ENCODE results near the gene RGPD8.
"Not testable (repeated sequence)": the region's sequence is repeated elsewhere in the genome, so short reads cannot be mapped to it uniquely, and the experiment has no call there.

The RGPD8 gene

DNA sequence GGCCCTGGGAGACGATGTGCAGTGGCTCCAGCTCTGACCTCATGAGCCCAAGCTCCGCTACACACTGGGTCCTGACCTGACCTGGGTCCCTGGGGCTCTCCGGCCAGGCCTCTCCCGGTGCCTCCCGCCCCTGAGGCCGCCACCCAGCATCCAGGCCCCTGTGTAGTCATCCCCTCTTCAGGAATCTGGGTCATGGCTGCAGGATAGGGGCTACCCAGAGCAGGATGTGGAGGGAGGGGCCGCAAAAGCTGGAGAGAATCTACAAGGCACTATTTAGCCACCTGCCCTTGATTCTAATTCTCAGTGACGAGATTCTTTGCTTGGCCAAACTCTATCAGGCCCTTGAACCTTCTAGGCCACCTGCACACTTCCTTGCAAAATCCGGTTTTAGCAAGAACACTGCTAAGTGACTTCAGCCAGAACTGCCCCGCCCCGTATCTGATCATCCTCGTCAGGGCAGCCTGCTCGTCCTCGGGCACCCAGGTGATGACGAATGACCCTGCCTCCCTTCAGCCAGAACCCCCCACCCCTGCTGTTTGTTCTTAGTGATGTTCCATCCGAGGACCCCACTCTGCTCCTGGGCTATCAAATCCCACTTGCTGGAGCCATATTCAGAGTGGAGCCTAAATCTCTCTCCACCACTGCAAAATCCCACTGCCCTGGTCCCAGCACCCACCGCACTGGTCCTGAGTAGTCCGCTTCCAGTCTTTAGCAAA lies 2.4 kb upstream of the RGPD8 start:
- not testable (repeated sequence) for DNase-seq (ENCODE audit: low spot score)

DNA sequence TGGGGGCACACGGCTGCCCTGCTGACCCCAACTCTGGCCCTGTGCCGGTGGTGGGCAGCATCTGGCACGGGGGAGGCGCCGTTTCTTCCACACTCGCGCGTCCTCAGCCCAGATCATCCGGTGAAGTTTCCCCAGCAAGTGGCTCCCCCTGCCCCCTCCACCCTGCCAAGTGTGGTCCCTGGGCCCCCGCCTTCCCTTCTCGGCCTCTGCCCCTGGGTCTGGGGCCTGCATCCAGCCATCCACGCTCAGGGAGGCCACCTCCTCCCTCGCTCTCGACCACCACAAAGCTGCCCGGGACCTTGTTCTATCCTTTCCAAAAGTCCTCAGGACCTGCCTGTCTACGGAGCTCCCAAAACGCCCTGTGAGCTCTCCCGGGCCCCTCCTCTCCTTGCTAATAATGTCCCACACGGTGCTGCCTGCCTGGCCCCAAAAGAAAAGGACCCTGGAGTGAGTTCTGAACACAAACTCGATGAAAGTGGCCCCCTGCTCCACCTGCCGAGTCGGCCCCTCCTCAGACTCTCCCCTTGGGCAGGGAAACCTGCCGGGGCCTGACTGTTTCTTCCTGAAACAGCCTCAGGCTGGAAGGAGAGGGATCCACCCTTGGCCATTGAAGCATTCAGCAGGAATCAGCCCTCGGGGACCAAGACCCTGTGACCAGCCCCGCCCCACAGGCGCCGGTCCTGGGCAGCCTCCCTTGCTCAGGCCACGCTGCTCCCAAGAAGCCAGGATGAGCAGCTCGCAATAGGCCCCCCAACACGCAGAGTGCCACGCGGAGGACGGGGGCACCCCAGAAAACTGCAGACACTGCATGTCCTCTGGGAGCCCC lies 1.7 kb upstream of the RGPD8 start:
- not testable (repeated sequence) for DNase-seq (ENCODE audit: low spot score)

DNA sequence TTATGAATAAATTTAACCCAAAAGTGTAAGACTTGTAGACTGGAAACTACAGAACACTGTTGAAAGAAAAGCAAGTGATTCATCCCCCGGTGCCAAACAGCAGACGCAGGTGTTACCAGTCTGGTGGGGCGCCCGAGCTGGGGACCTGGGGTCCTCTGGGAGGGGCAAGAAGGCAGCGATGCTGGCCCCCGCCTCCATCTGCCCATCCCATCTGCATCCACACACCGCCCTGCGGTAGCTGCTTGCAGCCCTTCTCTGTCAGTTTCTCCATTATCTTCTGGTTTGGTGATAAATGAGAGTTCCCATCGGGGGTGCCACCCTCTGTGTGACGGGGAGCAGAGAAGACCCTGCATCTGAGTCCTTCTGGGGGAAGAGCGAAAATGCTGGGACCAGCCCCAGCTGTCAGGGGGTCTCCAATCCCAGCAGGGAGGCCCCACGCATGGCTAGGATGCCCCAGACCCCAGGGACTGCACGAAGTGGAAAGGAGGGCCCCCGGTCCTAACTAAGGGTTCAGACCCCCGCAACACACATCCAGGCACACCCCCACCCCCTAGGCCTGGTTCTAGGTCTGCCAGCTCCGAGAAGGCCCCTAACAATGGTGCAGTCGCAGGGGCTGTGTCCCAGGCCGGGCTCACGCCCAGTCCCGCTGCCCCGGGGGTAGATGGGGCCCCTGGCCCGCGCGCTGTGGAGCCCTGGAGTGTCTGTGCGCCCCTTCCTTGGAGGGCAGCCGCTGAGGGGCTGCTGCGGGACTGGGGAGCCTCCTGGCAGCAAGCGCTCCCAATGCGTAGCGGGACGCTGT lies 686 bp upstream of the RGPD8 start:
- no peak for DNase-seq (ENCODE audit: low spot score)

DNA sequence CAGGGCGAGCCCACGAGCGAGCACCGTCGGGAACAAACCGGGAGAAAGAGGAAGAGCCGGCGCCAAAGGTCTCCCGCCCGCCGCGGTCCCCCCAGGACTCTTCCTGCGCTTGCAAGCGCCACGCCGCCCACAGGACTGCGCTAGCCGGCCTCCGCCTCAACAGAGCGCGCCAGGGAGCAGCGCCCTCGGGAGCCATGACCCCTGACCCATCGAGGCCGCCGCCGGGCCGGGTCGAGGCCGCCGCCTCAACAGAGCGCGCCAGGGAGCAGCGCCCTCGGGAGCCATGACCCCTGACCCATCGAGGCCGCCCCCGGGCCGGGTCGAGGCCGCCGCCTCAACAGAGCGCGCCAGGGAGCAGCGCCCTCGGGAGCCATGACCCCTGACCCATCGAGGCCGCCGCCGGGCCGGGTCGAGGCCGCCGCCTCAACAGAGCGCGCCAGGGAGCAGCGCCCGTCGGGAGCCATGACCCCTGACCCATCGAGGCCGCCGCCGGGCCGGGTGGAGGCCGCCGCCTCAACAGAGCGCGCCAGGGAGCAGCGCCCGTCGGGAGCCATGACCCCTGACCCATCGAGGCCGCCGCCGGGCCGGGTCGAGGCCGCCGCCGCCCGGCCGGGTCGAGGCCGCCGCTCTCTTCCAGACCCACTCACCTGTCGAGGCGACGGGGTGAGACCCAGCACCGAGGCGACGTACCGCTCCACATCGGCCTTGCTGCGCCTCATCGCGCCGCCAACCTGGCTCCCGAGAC lies 538 bp downstream of the RGPD8 start:
- DNase-seq (ENCODE audit: low spot score), result not testable (repeated sequence)

DNA sequence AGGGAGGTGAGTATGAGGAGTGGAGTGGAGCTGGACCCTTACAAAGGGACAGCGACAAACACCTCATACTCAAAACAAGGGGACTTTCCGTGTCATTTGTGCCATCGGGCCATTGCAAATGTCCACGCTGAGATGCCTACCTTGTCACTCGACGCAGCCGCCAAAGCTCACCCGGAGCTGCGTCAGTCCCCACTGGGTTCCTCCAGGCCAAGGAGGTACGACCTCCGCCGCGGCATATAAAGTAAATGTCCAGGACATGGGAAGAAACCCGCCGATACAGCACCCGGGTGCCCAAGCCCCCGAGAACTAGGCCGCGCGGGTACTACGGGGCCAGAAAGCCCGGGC lies 1.1 kb downstream of the RGPD8 start:
- not testable (repeated sequence) for DNase-seq (ENCODE audit: low spot score)

DNA sequence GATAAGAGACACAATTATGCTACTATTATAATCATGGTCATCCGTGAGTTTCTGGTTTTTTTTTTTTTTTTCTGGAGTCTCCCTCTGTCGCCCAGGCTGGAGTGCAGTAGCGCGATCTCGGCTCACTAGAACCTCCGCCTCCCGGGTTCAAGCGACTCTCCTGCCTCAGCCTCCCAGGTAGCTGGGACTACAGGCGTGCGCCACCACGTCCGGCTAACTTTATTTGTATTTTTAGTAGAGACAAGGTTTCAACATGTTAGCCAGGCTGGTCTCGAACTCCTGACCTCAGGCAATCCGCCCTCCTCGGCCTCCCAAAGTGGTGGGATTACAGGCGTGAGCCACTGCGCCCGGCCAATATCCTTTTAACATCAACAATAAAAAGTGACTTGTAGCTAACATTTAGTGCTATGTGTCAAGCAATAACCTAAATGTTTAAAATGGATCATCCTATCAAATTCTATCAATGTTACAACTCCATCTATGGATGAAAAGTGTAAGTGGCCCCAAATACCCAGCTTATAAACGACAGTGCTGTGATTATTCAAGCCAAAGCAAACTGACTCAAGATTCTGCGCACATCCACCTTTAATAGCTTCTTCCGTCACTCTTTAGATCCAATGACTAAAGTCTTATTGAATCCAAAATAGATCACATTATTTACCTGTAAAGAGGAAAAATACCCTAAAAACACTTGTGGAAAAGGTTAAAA lies 1.7 kb downstream of the RGPD8 start:
- DNase-seq (ENCODE audit: low spot score), result not testable (repeated sequence)

DNA sequence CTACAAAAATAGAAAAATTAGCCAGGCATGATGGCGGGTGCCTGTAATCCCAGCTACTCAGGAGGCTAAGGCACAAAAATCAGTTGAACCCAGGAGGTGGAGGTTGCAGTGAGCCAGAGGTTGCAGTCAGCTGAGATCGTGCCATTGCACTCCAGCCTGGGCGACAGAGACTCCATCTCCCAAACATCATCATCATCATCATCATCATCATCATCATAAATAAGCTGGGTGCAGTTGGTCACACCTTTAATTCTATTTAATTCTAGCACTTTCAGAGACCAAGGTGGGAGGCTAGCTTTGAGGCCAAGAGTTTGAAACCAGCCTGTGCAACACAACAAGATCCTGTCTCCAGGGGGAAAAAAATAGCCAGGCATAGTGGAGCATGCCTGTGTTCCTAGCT lies 8.9 kb downstream of the RGPD8 start:
- DNase-seq (ENCODE audit: low spot score), result not testable (repeated sequence)

DNA sequence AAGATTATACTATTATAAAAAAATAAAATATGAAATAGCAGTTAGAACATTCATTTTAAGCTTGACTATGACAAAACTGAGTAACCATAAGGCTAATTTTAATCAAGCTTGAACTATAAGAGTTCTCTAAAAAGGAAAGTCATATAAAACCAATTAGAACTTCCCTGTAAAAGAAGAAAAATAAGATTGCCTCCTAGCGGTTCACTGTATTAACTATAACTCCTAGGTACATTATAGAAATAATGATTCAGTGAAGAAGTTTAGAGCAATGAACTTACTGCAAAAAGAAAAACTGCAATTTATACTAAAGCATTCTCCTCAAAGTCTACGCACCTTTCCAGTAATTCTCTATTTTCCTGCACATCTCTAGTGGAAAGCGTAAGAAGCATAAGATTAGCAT lies 16.6 kb downstream of the RGPD8 start:
- not testable (repeated sequence) for DNase-seq (ENCODE audit: low spot score)

DNA sequence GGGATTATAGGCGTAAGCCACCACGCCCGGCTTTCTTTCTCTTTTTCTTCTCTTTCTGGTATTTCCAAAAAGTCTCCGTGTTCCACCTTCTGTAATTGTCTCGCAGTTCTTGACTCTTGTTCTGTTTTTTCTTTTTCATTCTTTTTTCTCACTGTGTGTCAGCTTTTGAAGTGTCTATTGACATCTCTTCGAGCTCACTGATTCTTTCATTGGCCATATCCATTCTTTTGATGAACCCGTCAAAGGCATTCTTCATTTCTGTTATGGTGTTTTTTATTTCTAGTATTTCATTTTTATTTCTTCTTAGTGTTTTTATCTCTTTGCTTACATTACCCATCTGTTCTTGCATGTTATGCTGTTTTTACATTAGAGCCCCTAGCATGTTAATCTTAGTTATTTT lies 73.4 kb downstream of the RGPD8 start:
- not testable (repeated sequence) for DNase-seq (ENCODE audit: low spot score)

DNA sequence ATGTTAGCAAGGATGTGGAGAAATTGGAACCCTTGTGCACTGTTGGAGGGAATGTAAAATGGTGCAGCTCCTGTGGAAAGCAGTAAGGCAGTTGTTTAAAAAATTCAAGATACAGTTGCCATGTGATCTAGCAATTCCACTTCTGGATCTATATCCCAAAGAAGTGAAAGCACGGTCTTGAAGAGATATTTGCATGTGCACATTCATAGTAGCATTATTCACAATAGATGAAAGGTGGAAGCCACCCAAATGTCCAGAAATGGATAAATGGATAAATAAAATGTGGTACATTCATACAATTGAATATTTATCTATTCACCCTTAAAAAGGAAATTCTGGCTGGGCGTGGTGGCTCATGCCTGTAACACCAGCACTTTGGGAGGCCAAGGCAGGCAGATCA lies 79.1 kb downstream of the RGPD8 start:
- not testable (repeated sequence) for DNase-seq (ENCODE audit: low spot score)

DNA sequence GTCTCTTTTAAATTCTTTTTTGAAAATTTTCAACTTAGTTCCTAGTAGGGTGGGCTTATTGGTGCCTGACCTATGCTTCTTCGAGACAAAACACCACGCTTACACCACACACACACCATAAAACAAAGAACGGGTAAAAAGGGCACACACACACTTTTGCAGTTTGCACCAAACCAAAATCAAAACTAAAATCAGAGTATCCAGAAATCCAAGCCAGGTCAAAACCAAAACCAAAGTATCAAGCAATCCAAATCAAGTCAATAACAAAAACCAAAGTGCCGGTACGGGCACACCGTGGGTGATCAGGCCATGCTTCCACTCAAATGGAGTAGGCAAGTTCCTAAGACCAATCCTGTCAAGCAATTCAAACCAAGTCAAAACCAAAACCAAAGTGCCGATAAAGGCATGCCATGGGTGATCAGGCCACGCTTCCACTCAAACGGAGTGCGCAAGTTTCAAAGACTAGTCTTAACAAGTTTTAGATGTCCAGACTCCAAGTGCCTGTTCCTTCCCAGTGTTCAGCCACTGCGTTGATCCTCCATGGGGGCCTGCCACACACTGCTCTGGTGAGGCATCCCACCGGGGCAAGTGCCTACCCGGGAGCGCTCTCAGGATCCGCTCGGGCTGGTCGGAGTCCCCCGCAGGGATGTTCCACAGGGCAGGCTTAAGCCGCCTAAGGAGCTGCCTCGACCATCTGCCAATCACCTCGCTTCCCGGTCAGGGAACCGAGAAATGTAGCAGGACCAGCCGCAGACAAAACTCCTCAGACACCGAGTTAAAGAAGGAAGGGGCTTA lies 80.4 kb downstream of the RGPD8 start:
- DNase-seq (ENCODE audit: low spot score), result not testable (repeated sequence)

DNA sequence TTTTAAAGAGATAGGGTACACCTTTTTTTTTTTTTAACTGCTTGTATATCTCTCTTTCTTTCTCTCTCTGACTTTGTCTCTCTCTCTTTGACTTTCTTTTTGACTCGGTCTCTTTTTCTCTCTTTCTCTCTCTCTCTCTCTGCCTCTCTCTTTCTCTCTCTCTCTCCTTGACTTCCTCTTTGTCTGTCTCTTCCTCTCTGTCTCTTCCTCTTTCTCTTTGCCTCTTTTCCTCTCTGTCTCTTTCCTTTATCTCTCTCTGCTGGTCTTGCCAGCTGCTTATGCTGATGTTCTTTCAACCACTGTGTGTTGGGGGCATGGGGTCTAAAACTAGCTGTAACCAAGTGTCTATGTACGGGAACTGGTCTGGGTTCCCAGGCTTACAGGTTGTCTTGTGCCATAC lies 81.2 kb downstream of the RGPD8 start:
- DNase-seq (ENCODE audit: low spot score), result not testable (repeated sequence)

DNA sequence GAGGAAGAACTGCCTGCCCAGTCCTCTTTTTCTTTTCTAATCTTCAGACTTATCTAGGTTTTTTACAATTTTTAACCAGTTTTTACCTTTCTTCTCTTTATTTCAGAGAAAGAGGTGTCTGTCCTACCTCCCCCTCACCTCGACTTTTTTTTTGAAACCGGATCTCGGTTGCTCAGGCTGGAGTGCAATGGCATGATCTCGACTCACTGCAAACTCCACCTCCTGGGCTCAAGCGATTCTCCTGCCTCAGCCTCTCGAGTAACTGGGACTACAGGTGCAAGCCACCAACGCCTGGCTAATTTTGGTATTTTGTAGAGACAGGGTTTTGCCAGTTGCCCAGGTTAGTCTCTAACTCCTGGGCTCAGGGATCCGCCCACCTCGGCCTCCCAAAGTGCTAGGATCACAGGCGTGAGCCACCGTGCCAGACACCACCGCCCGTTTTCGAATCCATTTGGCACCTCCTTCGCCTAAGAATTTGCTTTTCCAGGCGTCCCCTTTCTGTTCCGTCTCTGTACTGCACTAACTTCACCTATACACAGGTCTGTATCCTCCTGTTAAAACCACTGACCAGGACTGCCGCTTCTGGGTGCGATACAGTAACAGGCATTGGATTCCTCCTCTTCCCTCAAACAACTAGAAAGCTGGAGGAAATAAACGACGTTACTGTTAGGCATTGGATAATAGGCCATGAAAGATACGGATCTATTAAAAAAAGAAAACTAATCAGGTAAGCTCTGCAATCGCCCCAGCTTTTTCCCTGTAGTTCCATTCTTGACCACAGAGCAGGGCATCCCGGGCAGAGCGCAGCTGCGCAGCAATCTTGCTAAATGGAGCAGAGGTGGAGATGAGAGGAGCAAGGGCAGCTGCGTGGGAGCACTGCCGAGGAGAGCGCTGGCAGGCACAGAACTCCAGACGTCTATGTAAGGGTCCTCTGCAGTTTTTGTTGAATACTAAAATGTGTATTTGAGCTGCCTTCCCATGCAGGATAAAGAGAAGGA lies 88.1 kb downstream of the RGPD8 start:
- DNase-seq (ENCODE audit: low spot score), result no peak

DNA sequence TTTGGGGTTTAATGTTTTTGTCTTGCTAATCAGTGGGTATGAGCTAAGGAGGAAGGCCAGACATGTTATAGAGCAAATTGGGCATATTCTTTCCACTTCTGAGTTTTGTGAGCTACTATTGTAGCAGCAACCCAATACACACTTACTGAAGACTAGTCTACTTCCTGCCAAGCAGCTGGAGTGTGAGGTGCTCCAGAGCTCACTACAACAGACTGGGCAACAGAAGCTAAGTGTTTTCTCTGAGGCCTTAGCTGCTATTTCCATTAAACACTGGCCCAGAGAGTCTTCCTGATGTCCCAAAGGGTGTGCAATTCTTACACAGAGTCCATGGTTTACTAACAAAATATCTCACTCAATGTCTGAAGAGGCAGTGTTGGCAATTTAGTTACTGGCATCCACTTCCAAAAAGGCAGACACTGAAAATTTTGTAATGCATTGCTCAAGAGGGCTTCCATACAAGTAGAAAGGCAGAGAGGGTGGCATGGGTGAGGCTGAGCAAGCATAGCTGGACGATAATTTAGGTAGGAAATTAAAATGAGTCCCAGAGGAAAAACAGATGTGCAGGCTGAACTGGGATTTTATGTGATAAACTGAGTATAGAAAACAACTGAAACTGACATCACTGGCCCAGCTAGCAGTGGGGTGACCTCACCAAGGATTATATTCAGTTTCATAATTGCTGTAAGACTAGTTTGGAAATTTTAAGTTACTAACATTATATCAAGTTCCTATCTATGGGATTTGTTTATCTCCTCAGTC lies 89.4 kb downstream of the RGPD8 start:
- no peak for DNase-seq (ENCODE audit: low spot score)

DNA sequence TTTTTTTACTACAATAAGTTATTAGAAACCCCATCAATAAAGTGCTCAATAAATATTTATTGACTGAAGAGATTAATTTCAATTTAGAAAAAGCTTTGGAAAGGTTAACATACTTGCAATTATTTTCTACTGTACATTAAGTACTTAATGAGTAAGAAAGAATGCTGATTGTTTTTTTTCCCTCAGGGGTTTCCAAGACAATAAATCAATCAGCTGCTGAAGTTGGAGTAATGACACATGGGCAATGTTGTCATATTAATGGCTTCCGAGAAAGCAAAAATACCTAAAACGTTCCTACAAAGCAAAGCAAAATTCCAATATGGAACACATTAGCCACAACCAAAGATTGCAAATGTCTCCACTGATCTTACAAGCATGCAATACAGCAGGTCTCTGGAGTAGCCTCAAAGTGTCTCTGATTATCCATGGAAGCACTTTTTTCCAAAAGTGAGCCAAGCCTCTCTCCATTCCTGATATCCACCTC lies 91.3 kb downstream of the RGPD8 start:
- no peak for DNase-seq (ENCODE audit: low spot score)

DNA sequence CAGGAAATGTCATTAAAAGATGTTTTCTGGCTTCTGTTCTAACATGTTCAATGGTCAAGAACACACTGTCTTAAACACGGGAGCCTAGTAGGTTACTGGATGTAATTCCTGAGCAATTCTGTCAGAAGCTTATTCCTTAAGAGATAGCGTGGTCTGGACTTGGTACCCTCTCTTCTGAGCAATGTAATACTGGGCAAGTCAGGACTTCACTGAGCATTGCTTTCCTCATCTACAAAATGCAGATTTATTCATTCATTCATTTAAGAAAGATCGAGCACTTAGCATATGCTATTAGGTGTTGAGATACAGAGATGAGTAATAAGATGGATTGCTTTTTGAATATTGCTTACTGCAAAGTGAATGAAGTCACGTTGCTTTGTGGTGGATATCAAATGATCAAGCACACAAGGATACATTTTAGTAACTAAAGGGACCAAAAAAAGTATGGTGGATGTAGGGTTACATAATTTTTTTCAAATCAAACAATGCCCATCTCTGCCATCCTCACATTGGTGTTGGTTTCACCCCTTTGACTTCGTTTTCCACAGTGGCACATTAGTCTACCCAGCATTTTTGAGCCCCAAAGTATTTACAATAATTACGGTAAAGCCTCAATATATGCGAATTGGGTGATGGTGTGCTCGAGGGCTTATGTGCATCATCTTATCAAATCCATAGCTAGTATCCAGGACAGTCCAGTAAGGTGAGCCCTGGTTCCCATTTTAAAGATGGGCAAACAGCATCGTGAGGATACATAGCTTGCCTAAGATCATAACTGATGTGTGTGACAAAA lies 92.8 kb downstream of the RGPD8 start:
- no peak for DNase-seq (ENCODE audit: low spot score)

DNA sequence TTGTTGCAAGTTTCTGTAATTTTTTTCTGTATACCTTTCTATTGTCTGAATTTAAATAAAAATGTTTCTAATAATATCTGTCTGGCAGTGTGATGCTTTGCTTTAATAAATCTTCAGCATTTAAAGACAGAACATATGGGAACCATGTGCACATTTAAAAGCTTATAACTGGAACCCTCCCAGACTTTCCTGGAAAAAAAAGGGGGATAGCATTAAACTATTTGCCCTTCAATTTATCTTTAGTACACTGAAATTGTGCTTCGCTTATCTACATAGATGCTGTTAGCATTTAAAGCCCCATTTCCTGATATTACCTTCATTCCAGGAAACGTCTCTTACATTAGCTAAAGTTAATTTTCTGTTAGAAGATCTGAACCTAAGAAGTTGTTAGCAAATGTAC lies 93.5 kb downstream of the RGPD8 start:
- no peak for DNase-seq (ENCODE audit: low spot score)
